ENCODE results near the gene PCSK1N.

- TF ChIP-seq, protein P1, sequence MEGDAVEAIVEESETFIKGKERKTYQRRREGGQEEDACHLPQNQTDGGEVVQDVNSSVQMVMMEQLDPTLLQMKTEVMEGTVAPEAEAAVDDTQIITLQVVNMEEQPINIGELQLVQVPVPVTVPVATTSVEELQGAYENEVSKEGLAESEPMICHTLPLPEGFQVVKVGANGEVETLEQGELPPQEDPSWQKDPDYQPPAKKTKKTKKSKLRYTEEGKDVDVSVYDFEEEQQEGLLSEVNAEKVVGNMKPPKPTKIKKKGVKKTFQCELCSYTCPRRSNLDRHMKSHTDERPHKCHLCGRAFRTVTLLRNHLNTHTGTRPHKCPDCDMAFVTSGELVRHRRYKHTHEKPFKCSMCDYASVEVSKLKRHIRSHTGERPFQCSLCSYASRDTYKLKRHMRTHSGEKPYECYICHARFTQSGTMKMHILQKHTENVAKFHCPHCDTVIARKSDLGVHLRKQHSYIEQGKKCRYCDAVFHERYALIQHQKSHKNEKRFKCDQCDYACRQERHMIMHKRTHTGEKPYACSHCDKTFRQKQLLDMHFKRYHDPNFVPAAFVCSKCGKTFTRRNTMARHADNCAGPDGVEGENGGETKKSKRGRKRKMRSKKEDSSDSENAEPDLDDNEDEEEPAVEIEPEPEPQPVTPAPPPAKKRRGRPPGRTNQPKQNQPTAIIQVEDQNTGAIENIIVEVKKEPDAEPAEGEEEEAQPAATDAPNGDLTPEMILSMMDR (IDR thresholded peaks at IDR 0.05) = no peak
- no peak for TF ChIP-seq POLR2A (IDR thresholded peaks at IDR 0.05)
Observed at GRCh38 chrX:48792219-48792618, 43.2 kb downstream of the PCSK1N start.

Measured in thyroid gland (tissue), 4 donors.